ENCODE data around the gene MEPCE.
"Not testable (repeated sequence)": the region's sequence is repeated elsewhere in the genome, so short reads cannot be mapped to it uniquely, and the experiment has no call there.

MEPCE gene, protein sequence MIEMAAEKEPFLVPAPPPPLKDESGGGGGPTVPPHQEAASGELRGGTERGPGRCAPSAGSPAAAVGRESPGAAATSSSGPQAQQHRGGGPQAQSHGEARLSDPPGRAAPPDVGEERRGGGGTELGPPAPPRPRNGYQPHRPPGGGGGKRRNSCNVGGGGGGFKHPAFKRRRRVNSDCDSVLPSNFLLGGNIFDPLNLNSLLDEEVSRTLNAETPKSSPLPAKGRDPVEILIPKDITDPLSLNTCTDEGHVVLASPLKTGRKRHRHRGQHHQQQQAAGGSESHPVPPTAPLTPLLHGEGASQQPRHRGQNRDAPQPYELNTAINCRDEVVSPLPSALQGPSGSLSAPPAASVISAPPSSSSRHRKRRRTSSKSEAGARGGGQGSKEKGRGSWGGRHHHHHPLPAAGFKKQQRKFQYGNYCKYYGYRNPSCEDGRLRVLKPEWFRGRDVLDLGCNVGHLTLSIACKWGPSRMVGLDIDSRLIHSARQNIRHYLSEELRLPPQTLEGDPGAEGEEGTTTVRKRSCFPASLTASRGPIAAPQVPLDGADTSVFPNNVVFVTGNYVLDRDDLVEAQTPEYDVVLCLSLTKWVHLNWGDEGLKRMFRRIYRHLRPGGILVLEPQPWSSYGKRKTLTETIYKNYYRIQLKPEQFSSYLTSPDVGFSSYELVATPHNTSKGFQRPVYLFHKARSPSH

DNA sequence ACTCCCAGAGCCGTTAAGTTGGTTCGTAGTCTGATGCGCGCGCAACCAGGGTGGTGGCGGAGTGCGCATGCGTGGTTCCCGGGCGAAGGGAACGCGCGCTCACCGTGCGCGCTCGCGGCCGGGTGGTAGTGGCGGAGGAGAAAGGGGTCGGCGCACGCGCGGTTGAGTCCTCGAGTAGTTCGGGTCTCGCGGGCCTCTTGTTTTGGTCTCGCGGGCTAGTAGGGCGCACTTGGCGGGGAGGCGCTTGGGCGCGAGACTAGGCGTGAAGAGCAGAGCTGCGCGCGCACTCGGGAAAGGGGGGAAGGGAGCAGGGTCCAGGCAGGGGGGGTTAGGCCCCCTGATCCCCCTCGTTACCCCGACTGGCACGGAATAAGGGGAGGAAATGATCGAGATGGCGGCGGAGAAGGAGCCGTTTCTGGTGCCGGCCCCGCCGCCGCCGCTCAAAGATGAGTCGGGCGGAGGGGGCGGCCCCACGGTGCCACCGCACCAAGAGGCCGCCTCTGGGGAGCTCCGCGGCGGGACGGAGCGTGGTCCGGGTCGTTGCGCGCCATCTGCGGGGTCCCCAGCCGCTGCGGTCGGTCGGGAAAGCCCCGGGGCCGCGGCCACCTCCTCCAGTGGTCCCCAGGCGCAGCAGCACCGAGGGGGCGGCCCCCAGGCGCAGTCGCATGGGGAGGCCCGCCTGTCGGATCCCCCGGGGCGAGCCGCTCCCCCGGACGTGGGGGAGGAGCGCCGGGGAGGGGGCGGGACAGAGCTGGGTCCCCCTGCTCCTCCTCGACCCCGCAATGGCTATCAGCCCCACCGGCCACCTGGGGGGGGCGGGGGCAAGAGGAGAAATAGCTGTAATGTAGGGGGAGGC is at the start of gene MEPCE:
TSS of gene MEPCE (plus strand) at position 195 of the 856 bp plus-strand sequence. CDS start at position 383, 188 bp downstream.
- DNase-seq, result peak; percentile 92

DNA sequence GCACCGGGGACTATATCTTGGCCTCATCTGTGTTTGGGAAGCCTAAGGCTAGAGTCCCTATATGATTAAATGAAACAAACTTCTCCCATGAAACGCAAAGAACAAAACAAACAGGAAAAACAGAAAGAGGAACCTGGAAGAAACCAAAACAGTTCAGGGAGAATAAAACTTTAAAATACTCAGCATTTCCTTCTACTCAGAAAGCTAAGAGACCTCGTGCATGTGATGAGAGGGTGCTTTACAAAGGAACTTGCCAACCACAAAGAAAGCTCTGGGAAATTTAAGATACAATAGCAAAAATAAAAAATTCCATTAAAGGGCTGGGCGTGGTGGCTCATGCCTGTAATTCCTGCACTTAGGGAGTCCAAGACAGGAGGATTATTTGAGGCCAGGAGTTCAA is 49.4 kb upstream of the MEPCE start:
- no peak for DNase-seq

DNA sequence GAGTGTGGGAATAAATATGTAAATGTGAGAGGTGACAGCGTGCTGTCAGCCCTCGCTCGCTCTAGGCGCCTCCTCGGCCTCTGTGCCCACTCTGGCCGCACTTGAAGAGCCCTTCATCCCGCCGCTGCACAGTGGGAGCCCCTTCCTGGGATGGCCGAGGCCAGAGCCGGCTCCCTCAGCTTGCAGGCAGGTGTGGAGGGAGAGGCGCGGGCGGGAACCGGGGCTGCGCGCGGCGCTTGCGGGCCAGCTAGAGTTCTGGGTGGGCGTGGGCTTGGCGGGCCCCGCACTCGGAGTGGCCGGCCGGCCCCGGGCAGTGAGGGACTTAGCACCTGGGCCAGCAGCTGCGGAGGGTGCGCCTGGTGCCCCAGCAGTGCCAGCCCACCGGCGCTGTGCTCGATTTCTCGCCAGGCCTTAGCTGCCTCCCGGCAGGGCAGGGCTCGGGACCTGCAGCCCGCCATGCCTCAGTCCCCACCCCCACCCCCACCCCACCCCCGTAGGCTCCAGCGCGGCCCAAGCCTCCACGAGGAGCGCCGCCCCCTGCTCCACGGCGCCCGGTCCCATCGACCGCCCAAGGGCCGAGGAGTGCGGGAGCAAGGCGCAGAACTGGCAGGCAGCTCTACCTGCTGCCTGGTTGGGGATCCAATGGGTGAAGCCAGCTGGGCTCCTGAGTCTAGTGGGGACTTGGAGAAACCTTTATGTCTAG is 47.9 kb upstream of the MEPCE start:
- not testable (repeated sequence) for DNase-seq

DNA sequence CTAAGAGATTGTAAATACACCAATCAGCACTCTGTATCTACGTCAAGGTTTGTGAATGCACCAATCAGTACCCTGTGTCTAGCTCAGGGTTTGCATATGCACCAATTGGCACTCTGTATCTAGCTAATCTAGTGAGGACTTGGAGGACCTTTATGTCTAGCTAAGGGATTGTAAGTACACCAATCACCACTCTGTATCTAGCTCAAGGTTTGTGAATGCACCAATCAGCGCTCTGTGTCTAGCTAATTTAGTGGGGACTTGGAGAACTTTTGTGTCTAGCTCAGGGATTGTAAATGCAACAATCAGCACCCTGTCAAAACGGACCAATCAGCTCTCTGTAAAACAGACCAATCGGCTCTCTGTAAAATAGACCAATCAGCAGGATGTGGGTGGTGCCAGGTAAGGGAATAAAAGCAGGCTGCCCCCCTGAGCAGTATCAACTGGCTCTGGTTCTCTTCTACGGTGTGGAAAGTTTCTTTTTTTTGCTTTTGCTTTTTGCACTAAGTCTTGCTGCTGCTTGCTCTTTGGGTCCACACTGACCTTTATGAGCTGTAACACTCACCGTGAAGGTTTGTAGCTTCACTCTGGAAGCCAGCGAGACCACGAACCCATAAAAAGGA is 47.3 kb upstream of the MEPCE start:
- DNase-seq, result not testable (repeated sequence)

DNA sequence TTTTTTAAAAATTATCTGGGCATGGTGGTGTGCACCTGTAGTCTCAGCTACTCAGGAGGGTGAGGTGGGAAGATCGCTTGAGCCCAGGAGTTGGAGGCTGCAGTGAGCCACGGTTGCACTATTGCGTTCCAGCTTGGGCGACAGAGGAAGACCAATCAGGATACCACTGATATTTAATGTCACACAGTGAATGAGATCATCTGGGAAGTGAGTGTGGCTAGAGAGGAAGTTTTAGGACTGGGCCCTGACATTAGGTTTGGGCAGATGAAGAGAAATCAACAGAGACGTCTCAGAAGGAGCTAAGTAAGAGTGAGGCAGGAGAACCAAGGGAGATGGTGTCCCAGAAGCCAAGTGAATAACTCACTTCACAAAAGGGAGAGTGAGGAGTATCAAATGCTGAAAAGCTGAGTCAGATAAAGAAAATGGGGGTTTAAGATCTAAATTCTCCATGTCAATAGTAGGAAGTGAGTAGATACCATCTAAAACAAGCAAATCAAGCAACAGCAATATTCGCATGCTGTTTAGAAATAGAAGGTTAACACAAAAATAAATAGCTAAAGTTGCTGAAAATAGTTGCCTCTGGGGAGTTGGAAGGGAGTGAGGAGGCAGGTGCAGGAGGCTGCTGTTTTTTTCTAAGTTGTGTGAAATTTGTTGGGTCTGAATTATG is 44.9 kb upstream of the MEPCE start:
- no peak for DNase-seq

DNA sequence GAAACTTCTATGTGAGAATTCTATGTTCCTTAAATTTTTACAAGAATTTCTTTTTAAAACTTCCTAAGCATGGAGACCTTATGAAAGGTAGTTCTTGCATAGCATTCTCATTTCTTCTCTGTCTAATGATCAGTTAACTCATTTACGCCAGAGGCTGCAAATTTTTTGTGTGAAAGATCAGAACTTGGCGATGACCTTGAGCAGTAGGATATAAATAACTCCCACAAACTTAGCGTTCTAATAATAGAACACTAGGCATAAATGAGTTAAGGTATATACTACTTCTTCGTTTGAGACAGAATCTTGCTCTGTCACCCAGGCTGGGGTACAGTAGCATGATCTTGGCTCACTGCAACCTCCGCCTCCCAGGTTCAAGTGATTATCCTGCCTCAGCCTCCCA is 42.7 kb upstream of the MEPCE start:
- DNase-seq, result no peak

DNA sequence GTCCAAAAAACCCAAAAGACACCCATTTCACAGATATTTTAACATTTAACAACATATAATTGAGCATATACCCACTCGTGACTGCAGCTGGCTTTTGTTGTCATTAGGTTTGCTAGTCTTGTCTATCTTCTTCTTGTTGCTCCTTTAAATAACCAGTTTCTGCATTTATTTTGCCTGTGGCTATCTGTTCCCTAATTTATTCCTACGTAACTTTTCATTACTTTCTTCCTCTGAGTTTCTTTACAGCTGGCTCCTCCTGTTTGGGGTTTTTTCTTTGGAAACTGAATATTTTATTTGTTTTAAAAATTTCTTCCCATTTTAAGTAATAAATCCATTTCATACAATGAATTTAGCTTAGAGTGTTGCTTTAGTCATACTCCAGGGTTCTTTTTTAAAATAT is 41.9 kb upstream of the MEPCE start:
- no peak for DNase-seq

DNA sequence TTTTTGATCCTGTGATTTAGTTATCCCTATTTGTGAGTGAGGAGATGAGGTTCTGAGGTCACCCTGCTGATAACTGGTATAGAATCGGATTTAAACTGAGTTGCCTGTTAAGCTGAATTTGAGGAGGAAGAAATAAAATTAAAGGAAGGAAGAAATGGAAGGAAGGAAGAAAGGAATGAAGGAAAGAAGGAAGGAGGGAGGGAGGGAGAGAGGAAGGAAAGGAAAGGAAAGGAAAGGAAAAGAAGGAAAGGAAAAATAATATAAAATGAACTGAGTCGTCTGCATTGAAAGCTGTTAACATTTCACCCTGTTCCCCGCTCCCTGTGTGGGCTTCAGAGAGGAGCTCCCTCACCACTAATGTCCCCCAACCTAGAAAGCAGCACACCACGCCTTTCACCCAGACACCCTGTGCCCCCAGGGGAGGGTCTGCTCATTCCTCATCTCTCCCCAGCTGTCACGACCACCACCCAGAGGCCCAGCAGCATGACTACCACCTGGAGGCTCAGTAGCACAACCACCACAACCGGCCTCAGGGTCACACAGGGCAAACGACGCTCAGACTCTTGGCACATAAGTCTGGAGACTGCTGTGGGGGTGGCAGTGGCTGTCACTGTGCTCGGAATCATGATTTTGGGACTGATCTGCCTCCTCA is 40.1 kb upstream of the MEPCE start:
- DNase-seq, result no peak

DNA sequence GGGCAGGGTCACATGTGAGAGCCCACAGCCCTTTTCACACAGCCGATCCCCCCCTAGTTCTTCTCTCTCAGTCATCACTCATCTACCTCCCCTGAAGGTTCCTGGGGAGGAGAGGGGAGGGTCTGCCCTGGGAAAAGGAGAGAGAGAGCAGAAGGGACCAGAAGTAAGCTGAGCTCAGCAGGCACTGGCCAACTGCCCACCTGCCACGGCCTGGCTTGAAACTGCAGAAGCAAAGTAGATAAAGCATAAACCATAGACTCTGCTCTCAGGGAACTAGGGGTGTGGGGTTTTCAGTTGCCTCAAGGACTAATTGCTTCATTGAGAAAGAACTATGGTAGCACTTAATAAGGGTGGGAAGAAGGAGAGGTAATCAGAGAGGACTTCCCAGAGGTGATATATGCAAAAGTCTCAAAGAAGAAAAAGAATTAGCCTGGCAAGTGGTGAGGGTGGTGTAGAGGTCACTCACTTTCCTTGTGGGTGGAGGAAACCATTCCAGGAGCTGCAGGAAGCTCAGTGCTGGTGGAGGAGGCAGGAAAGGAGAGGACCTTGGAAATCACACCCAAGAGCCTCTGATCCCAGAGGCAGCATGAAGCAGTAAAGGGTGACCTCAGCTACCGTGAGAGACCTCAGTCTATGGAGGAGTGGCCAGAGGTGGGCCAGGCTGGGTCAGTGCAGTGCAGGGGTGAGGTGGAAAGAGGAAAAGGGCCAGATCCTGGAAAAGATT is 39.2 kb upstream of the MEPCE start:
- no peak for DNase-seq

DNA sequence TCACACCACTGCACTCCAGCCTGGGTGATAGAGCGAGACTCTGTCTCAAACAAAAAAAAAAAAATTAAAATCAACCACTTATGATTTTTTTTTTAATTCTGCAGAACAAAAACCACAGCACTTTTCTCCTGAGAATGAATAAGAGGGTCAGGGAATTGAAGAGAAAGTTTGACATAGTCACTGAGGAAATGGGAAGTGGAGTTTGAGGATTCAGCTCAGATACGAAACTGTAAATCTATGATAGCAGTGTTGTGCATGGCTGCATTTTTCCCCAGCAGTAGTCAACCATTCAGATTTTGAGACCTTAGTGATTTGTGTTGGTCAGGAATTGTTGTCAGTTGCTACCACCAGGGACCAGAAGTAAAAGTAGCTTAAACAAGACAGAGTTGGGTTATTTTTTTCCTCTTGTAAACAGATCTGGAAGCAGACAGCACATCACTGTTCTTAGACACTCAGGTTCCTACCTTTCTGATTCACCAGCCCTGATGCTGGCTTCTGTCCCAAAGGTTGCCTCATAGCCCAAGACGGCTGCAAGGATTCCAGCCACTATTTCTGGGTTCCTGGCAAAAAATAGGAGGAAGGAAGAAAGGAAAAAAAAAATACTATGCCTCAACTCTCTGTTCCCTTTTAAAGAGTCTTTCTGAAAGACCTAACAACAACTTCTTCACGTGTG is 36.3 kb upstream of the MEPCE start:
- no peak for DNase-seq

DNA sequence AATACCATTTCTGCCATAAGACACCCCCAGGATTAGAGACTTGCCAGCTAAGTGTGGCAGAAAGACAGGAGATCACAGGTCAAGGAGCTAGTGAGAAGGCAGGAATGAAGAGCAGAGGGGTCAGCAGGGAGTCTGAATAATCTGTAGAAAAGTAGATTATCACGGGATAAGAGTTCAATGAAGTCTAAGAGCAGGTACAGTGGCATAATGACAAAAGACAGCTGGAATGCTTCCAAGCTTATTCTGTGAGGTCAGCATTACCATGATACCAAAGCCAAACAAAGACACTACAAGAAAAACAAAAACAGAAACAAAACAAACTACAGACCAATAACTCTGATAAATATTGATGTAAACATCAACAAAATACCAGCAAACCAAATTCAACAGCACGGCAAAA is 35.6 kb upstream of the MEPCE start:
- no peak for DNase-seq

DNA sequence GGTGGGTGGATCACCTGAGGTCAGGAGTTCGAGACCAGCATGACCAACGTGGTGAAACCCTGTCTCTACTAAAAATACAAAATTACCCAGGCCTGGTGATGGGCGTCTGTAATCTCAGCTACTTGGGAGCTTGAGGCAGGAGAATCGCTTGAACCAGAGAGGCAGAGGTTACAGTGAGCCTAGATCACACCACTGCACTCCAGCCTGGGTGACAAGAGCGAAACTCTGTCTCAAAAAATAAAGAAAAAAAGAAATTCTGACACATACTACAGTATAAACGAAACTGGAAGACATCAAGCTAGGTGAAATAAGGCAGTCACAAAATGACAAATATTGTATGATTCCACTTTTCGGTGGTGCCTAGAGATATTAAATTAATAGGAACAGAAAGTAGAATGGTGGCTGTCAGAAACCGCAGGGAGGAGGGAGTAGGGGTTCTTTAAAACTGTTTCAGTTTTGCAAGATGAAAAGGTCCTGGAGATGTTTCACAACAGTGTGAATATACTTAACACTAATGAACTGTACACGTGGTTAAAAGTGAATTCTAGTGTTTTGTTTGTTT is 33.1 kb upstream of the MEPCE start:
- DNase-seq, result no peak

DNA sequence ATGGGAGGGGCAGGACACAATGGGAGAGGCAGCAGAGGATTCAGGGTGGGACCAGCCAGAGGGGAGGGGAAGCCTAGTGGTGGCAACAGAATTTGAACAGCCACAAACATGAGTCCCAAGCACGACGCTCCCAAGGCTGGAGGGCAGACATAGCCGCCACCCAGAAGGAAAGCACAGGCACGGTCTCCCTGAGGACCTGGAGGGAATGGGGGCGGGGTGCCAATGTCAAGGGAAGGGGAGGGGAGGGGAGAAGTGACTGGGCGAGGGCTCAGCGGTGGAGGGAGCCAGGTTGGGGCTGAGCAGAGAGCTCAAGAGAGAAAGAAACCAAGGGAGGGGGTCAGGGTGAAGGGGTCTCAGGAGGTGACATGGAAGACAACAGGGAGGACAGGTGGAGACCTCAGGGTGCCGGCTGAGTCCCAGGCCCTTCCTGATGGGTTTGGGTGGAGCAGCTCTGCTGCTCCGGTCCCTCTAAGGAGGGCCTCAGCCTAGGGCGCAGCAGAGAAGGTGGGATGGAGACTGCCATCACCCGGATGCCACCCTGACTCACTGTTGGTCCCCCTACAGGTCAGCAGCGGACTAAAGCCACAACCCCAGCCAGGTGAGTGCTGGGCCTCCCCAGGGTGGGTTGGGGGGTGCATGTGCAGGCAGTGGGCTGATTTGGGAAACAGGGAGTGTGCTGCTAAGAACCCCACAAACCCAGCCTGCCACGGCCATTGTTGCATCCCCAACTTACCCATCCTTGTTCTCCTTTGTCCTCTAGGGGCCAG is 32.1 kb upstream of the MEPCE start:
- no peak for DNase-seq

DNA sequence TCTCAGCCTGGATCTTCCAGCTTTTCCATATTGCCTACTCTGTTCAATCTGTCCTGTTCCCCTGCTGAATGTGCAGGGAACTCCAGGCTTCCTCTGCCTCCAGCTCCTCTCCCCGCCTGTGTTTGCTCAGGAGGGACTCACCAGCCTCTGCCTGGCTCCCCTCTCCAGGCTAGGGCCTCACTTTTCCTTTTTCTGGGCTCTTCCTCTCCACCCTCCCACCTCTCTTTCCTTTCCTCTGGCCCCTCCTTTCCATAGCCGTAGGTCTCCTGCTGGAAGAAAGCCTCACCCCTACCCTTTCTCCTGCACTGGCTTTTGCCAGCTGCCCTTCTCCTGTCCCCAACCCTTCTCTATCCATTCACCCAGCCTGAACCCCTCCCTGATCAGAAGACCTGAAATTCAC is 31.4 kb upstream of the MEPCE start:
- no peak for DNase-seq

DNA sequence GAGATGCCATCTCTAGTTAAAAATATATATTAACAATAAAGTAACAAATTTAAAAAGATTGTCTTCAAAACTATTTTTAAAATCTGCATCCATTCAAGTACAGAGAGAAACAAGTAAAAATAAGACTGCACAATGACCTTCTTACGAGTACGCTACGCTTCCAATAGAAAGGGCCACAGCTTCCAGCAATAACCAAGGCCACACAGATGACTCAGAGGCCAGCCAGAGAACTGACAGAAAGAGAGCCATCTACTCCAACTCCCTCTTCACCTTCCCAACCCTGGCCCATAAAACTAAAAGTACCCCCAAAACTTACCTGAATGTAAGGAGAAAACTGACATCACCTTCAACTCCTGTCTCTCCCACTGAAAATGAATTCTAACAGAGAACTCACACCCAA is 29.6 kb upstream of the MEPCE start:
- no peak for DNase-seq

DNA sequence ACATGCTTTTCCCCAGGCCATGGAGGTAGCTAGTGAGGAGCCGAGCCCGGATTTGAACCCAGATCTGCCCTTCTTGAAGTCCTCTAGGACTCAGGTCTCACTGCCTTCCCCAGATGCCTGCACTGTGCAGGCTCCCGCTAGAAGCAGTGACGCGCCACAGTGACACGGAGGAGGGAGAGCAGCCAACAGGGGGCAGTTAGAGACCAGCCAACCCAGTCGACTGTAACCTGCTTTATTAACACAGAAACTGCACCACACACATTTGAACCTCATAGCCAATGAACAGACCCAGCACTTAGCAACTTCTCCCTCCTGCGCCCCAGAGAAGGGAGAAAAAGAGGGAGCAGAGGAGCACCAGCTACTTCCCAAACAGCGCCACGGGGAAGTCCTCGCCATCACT is 29.0 kb upstream of the MEPCE start:
- DNase-seq, result no peak

DNA sequence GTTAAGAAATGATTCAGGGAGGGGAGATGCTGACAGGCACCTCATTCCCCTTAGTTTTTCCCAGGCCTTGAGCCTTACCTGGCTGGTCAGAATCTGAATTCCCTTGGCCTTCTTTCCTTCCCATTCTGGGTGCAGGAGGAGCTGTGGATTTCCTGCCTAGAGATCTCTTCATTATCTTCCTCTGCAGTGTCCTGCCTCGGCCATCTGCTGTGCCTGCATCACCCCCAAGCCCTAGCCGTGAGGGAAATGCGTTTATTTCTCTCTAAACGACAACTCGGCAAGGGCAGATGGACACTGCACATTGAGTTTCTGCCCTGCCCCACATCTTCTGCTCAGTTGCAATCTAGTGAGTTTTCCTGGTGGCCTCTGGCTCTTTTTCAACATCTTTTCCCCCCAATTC is 27.8 kb upstream of the MEPCE start:
- DNase-seq, result no peak

DNA sequence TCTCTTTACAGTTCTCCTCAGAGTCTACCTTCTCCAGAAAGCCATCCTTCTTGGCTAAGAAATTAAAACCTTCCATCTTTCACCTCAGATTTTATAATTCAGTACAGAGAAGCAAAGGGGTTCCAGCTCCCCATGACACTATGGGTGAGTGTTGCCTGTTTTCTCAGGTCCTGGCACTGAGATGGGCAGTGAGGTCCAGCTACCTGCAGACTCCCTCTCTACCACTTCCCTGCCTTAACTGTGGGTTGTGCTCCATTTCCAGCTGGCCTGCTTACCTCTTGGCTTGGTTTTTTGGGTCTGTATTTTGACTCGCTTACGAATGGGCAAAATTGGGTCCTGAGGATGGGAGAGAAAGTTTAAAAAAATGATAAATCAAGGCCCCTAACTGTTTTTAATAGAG is 27.4 kb upstream of the MEPCE start:
- DNase-seq, result no peak

DNA sequence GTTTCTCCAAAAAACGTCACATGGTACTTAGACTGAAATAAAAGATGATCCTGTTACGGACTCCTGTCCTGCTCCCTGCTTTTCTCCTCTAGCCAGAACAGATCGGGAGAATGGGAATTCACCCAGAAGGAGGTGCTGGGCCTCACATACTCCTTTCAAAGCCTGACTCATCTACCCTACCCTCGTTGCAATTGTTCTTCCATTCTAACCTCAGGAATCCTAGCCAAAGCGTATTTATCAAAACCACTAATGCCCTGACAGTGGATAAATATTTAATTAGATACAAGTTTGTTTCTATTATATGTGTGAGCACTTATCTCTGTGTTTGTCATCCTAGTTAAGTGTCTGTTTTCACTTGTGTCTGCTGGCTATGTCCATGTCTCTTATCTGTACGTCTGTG is 22.9 kb upstream of the MEPCE start:
- no peak for DNase-seq
